Measurements from ENCODE around the gene KIF3C. TPM values are rescaled to one million over a fixed set of nuclear protein-coding genes. Genes with fewer than 3 reads are reported as not detected.

Gene KIF3C
- total RNA-seq, 1 experiment from 2014 or later, result 39.5 TPM

DNA sequence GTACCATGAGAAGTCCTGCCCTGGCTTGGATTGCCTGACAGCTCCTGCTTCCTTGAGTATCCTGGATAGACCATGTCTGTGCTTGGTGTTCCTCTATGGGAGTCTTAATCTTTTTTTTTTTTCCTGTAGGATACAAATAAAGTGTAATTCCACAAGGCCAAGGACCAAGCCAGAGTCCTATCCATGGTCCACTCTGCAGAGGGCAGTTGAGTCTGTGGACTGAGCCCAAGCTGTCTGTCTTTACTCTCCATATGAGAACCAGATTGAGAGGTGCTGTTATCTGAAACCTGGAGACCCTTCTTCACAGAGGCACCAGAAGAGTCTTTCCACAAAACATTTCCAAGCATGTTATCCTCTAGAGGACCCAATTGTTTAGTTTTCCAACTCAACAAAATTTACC, 1.4 kb upstream of the KIF3C start:
- Histone ChIP-seq H3K4me1 (ENCODE audit: insufficient read depth, low read length, poor library complexity, severe bottlenecking) (peaks cover 26% of the 10 kb centered on the region), H3K9me3 (ENCODE audit: low read depth, low read length, poor library complexity, severe bottlenecking) (no peaks in the 10 kb centered on the region), H3K27ac (ENCODE audit: low read depth, low read length, poor library complexity, severe bottlenecking) (no peak overlapping the region), H3K4me3 (ENCODE audit: low read depth, low read length, poor library complexity, severe bottlenecking) (no peak overlapping the region), H3K36me3 (ENCODE audit: insufficient read depth, low read length, poor library complexity, severe bottlenecking) (no peaks in the 10 kb centered on the region), H3K27me3 (replicated peaks; ENCODE audit: insufficient read depth, low read depth, low read length, poor library complexity) (no peaks in the 10 kb centered on the region)
- no peak for DNase-seq (ENCODE audit: low spot score)
- intact Hi-C loops (cut with micrococcal nuclease; ENCODE audit: unreplicated experiment), result no loop called here
- TF ChIP-seq EZH2 (IDR thresholded peaks at IDR 0.05; ENCODE audit: borderline replicate concordance, low read depth, low read length, poor library complexity, severe bottlenecking), result no peak
- TF ChIP-seq, protein P1, sequence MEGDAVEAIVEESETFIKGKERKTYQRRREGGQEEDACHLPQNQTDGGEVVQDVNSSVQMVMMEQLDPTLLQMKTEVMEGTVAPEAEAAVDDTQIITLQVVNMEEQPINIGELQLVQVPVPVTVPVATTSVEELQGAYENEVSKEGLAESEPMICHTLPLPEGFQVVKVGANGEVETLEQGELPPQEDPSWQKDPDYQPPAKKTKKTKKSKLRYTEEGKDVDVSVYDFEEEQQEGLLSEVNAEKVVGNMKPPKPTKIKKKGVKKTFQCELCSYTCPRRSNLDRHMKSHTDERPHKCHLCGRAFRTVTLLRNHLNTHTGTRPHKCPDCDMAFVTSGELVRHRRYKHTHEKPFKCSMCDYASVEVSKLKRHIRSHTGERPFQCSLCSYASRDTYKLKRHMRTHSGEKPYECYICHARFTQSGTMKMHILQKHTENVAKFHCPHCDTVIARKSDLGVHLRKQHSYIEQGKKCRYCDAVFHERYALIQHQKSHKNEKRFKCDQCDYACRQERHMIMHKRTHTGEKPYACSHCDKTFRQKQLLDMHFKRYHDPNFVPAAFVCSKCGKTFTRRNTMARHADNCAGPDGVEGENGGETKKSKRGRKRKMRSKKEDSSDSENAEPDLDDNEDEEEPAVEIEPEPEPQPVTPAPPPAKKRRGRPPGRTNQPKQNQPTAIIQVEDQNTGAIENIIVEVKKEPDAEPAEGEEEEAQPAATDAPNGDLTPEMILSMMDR (conservative IDR thresholded peaks at IDR 0.05; ENCODE audit: low read depth, low read length), result no peak
- POLR2A ChIA-PET (ENCODE audit: low non-redundant PET), result no interaction called here
- CTCF ChIA-PET, result no interaction called here
- BruUV-seq (replicated peaks), result no TSS peak

DNA sequence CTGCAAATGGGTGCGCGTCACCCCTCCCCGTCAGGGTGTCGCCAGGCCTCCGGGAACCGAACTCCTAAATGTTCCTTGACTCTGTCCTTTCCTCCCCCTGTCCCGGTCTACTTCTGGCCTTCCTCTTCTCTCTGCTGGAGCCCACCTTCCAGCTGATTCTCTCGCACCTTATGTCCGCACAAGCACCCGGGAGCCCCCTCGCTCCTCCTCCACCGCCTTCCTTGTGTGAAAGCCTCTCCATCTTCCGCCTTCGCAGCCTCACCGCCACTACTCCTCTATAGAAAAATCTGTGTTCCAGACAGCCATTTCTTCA, 627 bp upstream of the KIF3C start:
- BruUV-seq (replicated peaks), result no TSS peak
- no peaks in the 10 kb centered on the region for H3K27me3 ChIP-seq (replicated peaks; ENCODE audit: insufficient read depth, low read depth, low read length, poor library complexity)
- POLR2A ChIA-PET (ENCODE audit: low non-redundant PET), result interaction anchor here (0.5 kb wide), 1 partner anchor 69 kb away, joined by 3 read pairs; no protein-coding TSS in a partner anchor
- no peaks in the 10 kb centered on the region for H3K36me3 ChIP-seq (ENCODE audit: insufficient read depth, low read length, poor library complexity, severe bottlenecking)
- CTCF ChIA-PET, result no interaction called here
- H3K4me3 ChIP-seq (ENCODE audit: low read depth, low read length, poor library complexity, severe bottlenecking), result peak overlapping the region; percentile 68
- H3K4me1 ChIP-seq (ENCODE audit: insufficient read depth, low read length, poor library complexity, severe bottlenecking), result peaks cover 32% of the 10 kb centered on the region
- intact Hi-C loops (cut with micrococcal nuclease; ENCODE audit: unreplicated experiment), result no loop called here
- peak overlapping the region; percentile 59 for H3K27ac ChIP-seq (ENCODE audit: low read depth, low read length, poor library complexity, severe bottlenecking)
- DNase-seq (ENCODE audit: low spot score), result no peak
- no peak for TF ChIP-seq EZH2 (IDR thresholded peaks at IDR 0.05; ENCODE audit: borderline replicate concordance, low read depth, low read length, poor library complexity, severe bottlenecking)
- TF ChIP-seq, protein P1 (conservative IDR thresholded peaks at IDR 0.05; ENCODE audit: low read depth, low read length), result no peak
- H3K9me3 ChIP-seq (ENCODE audit: low read depth, low read length, poor library complexity, severe bottlenecking), result no peaks in the 10 kb centered on the region

DNA sequence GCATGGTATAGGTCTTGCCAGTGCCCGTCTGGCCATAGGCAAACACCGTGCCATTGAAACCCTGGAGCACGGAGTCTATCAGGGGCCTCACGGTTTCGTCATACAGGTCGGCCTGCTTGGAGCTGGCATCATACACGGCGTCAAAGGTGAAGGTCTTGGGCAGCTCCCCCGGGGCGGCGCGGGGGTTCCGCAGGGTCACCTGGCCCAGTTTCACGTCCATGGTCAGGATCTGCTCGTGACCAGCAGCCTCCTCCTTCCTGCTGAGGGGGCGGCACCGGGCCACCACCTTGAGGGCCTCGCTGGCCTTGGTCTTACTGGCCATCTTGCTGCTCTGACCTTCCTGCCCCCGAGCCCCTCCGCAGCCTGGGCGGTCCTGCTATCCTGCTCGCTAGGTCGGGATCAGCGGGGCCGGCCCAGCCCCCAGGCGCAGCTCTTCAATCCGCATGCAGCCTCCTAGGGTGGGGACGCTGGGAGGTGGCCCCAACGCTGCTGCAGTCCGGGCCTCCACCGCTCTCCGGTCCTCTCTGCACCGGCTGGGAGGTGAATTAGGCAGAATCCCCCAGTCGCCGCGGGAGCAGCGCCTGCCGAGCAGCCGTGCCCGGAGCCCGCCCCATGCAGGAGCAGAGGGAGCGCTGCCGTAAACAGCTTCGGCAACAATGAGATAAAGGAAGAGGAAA, 563 bp downstream of the KIF3C start:
- H3K27ac ChIP-seq (ENCODE audit: low read depth, low read length, poor library complexity, severe bottlenecking), result peak overlapping the region; percentile 59
- DNase-seq (ENCODE audit: low spot score), result no peak
- BruUV-seq (replicated peaks), result TSS peak; percentile 46
- no peaks in the 10 kb centered on the region for H3K27me3 ChIP-seq (replicated peaks; ENCODE audit: insufficient read depth, low read depth, low read length, poor library complexity)
- ChIA-PET CTCF (interaction anchor here (1.4 kb wide), 1 partner anchor 10 kb away, joined by 19 read pairs; no protein-coding TSS in a partner anchor), POLR2A (ENCODE audit: low non-redundant PET) (interaction anchor here (0.6 kb wide), 1 partner anchor 262 kb away, joined by 3 read pairs; no protein-coding TSS in a partner anchor)
- H3K36me3 ChIP-seq (ENCODE audit: insufficient read depth, low read length, poor library complexity, severe bottlenecking), result no peaks in the 10 kb centered on the region
- H3K9me3 ChIP-seq (ENCODE audit: low read depth, low read length, poor library complexity, severe bottlenecking), result no peaks in the 10 kb centered on the region
- intact Hi-C loops (cut with micrococcal nuclease; ENCODE audit: unreplicated experiment), result no loop called here
- TF ChIP-seq, protein P1 (conservative IDR thresholded peaks at IDR 0.05; ENCODE audit: low read depth, low read length), result no peak
- TF ChIP-seq EZH2 (IDR thresholded peaks at IDR 0.05; ENCODE audit: borderline replicate concordance, low read depth, low read length, poor library complexity, severe bottlenecking), result no peak
- peaks cover 42% of the 10 kb centered on the region for H3K4me1 ChIP-seq (ENCODE audit: insufficient read depth, low read length, poor library complexity, severe bottlenecking)
- peak overlapping the region; percentile 68 for H3K4me3 ChIP-seq (ENCODE audit: low read depth, low read length, poor library complexity, severe bottlenecking)
